Mucosa of descending colon (tissue), 3 donors: ENCODE measurements around the gene ATP5IF1. TPM values are rescaled to one million over a fixed set of nuclear protein-coding genes. Genes with fewer than 3 reads are reported as not detected.

ENCODE experiments used
- ATAC-seq: fragments of 200-7000 bp; cut with Tn5 transposase; one replicate; pipeline ENCODE4 v1.9.1; 2020; ENCODE audit warnings: mild to moderate bottlenecking, moderate library complexity
- DNase-seq, 3 donors: peaks; one replicate each; pipeline ENCODE4 v3.0.0-alpha.2; 2020
- H3K36me3 ChIP-seq: fragments of 200-600 bp; one replicate; pipeline ENCODE4 v1.8.0; 2021; ENCODE audit warnings: low read depth, mild to moderate bottlenecking
- H3K4me1 ChIP-seq: fragments of 200-600 bp; one replicate; pipeline ENCODE4 v1.8.0; 2021; ENCODE audit warnings: low read depth, mild to moderate bottlenecking
- H3K4me3 ChIP-seq: fragments of 200-600 bp; one replicate; pipeline ENCODE4 v1.8.0; 2021; ENCODE audit warnings: mild to moderate bottlenecking
- H3K9me3 ChIP-seq: fragments of 200-600 bp; one replicate; pipeline ENCODE4 v1.8.0; 2021; ENCODE audit warnings: mild to moderate bottlenecking
- CTCF ChIP-seq: fragments of 200-600 bp; IDR thresholded peaks from one replicate; pipeline ENCODE4 v1.8.0; 2022; ENCODE audit warnings: antibody characterized with exemption, mild to moderate bottlenecking
- intact Hi-C, 2 donors: fragments of 100-400 bp; cut with DNase I in 1 of 2; cut with micrococcal nuclease in 1 of 2; formaldehyde crosslinking; loops; one replicate each; pipeline versions ENCODE4 v1.11.0 to v1.11.1; 2022; cut with DNase I, micrococcal nuclease
- total RNA-seq, 3 donors: library from RNA; stranded (reverse); fragmentation: NEBNext Ultra II Directional in 2 of 3; extraction: Animal tissue kit (Norgen Biotek cat#: 25700) in 2 of 3; gene quantifications; one replicate each; pipeline versions ENCODE4 v1.2.1 to v1.2.4, GENCODE V29; 2021 to 2023
- donor health status: DM: no; HTN: no; CAD: no; lungs with moderate emphysema.
- donor health status: DM: no; HTN: no; CAD: no.
- donor health status: DM: no; HTN: yes; CAD: no.

Gene ATP5IF1
- total RNA-seq, 3 donors from 2014 or later = 130 to 266 (median 235) TPM

GRCh38 chr1:28239004-28239403 lies 3.1 kb downstream of the ATP5IF1 start:
- intact Hi-C loops = no loop called here

GRCh38 chr1:28240024-28240423 lies 4.1 kb downstream of the ATP5IF1 start:
- no peak for TF ChIP-seq CTCF
- H3K4me1 ChIP-seq = peaks cover 40% of the 10 kb centered on the region
- H3K36me3 ChIP-seq = no peaks in the 10 kb centered on the region
- intact Hi-C loops = no loop called here
- DNase-seq (no peak), ATAC-seq (no peak)
- no peak overlapping the region for H3K4me3 ChIP-seq
- H3K9me3 ChIP-seq = no peaks in the 10 kb centered on the region

More at GRCh38 chr1:28239004-28239403, 3.1 kb downstream of the ATP5IF1 start:
- Histone ChIP-seq H3K36me3 (no peaks in the 10 kb centered on the region), H3K9me3 (no peaks in the 10 kb centered on the region), H3K4me3 (no peak overlapping the region), H3K4me1 (peaks cover 38% of the 10 kb centered on the region)
- no peak for DNase-seq
- TF ChIP-seq CTCF = no peak
- ATAC-seq = no peak

- H3K4me3 ChIP-seq = no peak overlapping the region
- intact Hi-C loops = no loop called here
- no peaks in the 10 kb centered on the region for H3K9me3 ChIP-seq
- ATAC-seq (no peak), DNase-seq (no peak)
- H3K36me3 ChIP-seq = no peaks in the 10 kb centered on the region
- peaks cover 36% of the 10 kb centered on the region for H3K4me1 ChIP-seq
- TF ChIP-seq CTCF = no peak
Measured at GRCh38 chr1:28241638-28242241, 5.8 kb downstream of the ATP5IF1 start.

GRCh38 chr1:28243685-28244311 lies 7.9 kb downstream of the ATP5IF1 start:
- ATAC-seq (peak; percentile 48), DNase-seq (peak in 1 of 3 donors; percentile 35)
- Histone ChIP-seq H3K36me3 (peaks cover 3% of the 10 kb centered on the region), H3K9me3 (peaks cover 2% of the 10 kb centered on the region), H3K4me3 (no peak overlapping the region), H3K4me1 (peaks cover 40% of the 10 kb centered on the region)
- TF ChIP-seq CTCF = no peak
- intact Hi-C loops = no loop called here

GRCh38 chr1:28244549-28245251 lies 8.8 kb downstream of the ATP5IF1 start:
- ATAC-seq = no peak
- Histone ChIP-seq H3K36me3 (peaks cover 3% of the 10 kb centered on the region), H3K9me3 (peaks cover 2% of the 10 kb centered on the region), H3K4me1 (peaks cover 49% of the 10 kb centered on the region), H3K4me3 (no peak overlapping the region)
- no peak for TF ChIP-seq CTCF
- intact Hi-C loops = no loop called here
- no peak for DNase-seq
